Muscle of leg (tissue), 11 donors: ENCODE measurements around the gene STRBP. TPM values are rescaled to one million over a fixed set of nuclear protein-coding genes. Genes with fewer than 3 reads are reported as not detected.

Experiments
- DNase-seq: peaks from one replicate; pipeline ENCODE4 v3.0.0; 2013
- H3K27ac ChIP-seq: one replicate; pipeline ENCODE4 v1.5.1; 2013; ENCODE audit warnings: mild to moderate bottlenecking, low read length, control low read depth
- H3K27me3 ChIP-seq: one replicate; pipeline ENCODE4 v1.6.1; 2013; ENCODE audit warnings: low read length; ENCODE audit not compliant: control insufficient read depth, insufficient read depth
- H3K36me3 ChIP-seq: one replicate; pipeline ENCODE4 v1.6.1; 2013; ENCODE audit warnings: low read length; ENCODE audit not compliant: control insufficient read depth, insufficient read depth
- H3K4me1 ChIP-seq: one replicate; pipeline ENCODE4 v1.6.1; 2013; ENCODE audit warnings: low read length; ENCODE audit not compliant: control insufficient read depth, insufficient read depth
- H3K4me3 ChIP-seq: one replicate; pipeline ENCODE4 v1.5.1; 2013; ENCODE audit warnings: low read length, control low read depth
- H3K9me3 ChIP-seq: replicated peaks from 2 replicates; pipeline ENCODE4 v1.6.1; 2013; ENCODE audit warnings: low read depth, low read length; ENCODE audit not compliant: control insufficient read depth
- WGBS: methylation state at CpG from one replicate; pipeline ENCODE4 v1.1.5; 2013; ENCODE audit warnings: missing lambda C conversion rate; ENCODE audit not compliant: insufficient coverage; 5-methylcytosine and 5-hydroxymethylcytosine counted together
- polyA plus RNA-seq, 8 donors: library from polyadenylated mRNA; unstranded; fragments of 120-200 nt; gene quantifications; one replicate each; pipeline versions ENCODE4 v1.2.1 to v1.2.3, GENCODE V29; 2013; ENCODE audit warnings: inconsistent platforms in 1 of 8, low replicate concordance in 1 of 8; ENCODE audit not compliant: insufficient read length in 8 of 8, insufficient read depth in 1 of 8
- total RNA-seq: library from RNA; stranded (reverse); fragments of 120-200 nt; gene quantifications from one replicate; pipeline ENCODE4 v1.2.4, GENCODE V29; 2013

The STRBP gene
- total and polyA plus RNA-seq, 9 donors, result 8.2 to 14.3 (median 9.4) TPM

DNA sequence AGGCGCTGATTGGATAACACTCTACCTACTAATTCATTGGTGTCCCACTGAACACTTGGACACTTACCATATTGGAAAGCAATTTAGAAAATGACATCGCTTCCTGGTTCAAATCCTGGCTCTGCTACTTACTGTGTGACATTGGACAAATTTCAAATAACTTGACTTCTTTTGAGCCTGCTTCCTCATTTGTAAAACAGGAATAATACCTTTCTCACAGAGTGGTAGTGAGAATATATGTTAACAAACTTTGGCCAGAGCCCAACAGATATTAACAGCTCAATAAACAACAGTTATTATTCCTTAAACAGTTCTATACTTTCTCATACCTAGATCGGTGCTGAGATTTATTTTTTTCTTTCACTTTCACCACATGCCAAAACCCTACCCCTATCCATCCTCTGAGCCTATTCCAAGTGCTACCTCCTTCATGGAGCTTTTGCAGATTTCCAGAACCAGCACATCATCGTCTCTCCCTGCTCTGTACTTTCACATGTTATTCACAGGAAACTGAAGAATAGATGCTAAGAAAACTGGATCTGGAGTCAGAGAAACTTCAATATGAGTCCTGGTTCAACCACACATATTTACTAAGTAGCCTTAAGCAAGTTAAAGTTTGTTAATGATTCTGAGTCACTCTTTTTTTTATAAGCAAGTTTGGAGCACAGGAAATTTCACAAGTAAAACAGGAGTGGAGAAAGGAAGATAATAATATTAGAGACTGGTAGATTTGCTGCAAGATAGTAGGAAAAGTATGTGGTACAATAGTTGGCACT is 92.3 kb downstream of the STRBP start:
- H3K4me1 ChIP-seq, result no peaks in the 10 kb centered on the region
- no peaks in the 10 kb centered on the region for H3K36me3 ChIP-seq
- no peak overlapping the region for H3K27ac ChIP-seq
- no peaks in the 10 kb centered on the region for H3K27me3 ChIP-seq
- WGBS, result 73% methylated on average over 2 of the region's 4 CpGs
- DNase-seq, result no peak
- H3K4me3 ChIP-seq, result no peak overlapping the region
- no peaks in the 10 kb centered on the region for H3K9me3 ChIP-seq

DNA sequence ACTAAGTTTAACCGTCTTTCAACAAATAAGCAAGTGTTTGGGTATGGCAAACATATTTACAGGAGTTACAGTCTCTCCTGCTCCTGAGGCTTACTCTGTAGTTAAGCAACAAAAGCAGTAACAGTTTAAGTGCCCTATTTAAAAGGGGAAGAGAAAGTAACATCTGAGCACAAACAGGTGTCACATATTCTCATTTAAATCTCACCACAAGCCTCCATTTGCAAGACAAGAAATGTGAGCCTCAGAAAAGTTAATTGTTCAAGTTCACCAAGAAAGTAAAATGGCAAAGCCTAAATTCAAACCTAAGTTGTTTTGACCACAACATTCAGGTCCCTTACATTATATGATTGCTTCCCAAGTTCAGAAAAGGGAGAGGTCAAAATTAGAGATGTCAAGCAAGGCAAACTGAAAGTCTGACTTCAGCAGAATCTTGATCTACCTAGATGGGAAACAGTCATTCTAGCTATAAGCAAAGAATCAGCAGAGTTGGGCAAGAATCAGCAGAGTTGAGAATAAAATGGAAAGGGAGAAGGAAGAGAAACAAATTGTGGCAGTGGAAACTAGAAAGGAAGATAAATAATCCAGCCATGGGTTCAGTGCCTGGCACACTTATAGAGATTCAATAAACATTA is 93.4 kb downstream of the STRBP start:
- Histone ChIP-seq H3K36me3 (no peaks in the 10 kb centered on the region), H3K27me3 (no peaks in the 10 kb centered on the region), H3K4me3 (no peak overlapping the region), H3K4me1 (no peaks in the 10 kb centered on the region), H3K9me3 (no peaks in the 10 kb centered on the region), H3K27ac (no peak overlapping the region)
- no peak for DNase-seq
- no CpG with 5 or more reads among the region's 1 CpG for WGBS

DNA sequence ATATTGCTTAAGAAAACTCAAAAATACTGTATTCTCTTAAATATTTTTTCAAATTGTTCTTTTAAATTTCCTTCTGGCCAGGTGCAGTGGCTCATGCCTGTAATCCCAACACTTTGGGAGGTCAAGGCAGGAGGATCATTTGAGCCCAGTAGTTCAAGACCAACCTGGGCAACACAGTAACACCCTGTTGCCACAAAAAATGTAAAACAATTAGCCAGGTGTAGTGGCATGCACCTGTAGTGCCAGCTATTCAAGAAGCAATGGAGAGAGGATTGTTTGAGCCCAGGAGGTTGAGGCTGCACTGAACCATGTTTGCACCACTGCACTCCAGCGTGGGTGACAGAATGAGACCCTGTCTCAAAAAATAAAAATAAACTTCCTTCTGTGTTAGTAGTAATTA is 94.3 kb downstream of the STRBP start:
- Histone ChIP-seq H3K9me3 (no peaks in the 10 kb centered on the region), H3K27ac (no peak overlapping the region), H3K27me3 (no peaks in the 10 kb centered on the region), H3K4me1 (no peaks in the 10 kb centered on the region), H3K4me3 (no peak overlapping the region), H3K36me3 (no peaks in the 10 kb centered on the region)
- no peak for DNase-seq
- no CpG with 5 or more reads among the region's 1 CpG for WGBS

DNA sequence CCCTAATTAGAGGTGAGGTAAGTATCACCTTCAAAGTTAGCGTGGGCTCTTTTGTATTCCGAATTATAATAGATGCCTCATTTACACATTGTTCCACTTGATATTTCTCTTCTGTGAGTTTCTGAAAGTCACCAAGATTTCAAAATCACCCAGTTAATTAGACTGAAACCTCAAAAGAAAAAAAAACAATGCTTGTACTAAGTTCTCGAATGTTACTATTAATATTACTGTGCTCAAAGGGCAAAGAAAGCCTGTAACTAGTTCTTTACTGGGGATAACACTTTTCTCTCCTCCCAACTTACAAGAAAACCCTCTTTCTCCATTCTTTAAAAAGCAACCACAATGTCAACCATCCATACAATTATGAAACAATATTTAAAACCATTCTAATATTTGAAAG is 98.5 kb downstream of the STRBP start:
- H3K36me3 ChIP-seq, result no peaks in the 10 kb centered on the region
- no peaks in the 10 kb centered on the region for H3K27me3 ChIP-seq
- no peak overlapping the region for H3K4me3 ChIP-seq
- DNase-seq, result no peak
- H3K27ac ChIP-seq, result no peak overlapping the region
- WGBS, result no CpG with 5 or more reads among the region's 3 CpGs
- H3K9me3 ChIP-seq, result no peaks in the 10 kb centered on the region
- no peaks in the 10 kb centered on the region for H3K4me1 ChIP-seq

DNA sequence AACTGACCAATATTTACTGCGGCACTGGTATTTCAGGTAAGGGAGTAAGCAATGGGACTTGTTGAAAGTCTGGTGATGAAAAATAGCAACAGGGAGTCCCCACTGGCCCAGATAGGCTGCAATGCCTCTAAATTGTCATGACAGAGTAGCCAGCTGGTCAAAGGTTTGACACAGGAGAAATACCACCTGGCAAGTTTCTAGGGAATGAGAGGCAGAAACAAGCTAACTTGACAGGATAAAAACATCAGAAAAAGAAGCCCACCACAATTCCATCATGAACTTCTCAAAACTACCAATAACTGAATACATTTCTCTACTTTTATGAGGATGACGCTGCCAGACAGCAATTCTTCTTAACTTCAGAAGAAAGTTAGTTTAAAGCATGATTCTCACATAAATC is 99.8 kb downstream of the STRBP start:
- WGBS, result no CpG with 5 or more reads among the region's 2 CpGs
- DNase-seq, result no peak
- Histone ChIP-seq H3K4me1 (no peaks in the 10 kb centered on the region), H3K27me3 (no peaks in the 10 kb centered on the region), H3K9me3 (no peaks in the 10 kb centered on the region), H3K4me3 (no peak overlapping the region), H3K36me3 (no peaks in the 10 kb centered on the region), H3K27ac (no peak overlapping the region)

DNA sequence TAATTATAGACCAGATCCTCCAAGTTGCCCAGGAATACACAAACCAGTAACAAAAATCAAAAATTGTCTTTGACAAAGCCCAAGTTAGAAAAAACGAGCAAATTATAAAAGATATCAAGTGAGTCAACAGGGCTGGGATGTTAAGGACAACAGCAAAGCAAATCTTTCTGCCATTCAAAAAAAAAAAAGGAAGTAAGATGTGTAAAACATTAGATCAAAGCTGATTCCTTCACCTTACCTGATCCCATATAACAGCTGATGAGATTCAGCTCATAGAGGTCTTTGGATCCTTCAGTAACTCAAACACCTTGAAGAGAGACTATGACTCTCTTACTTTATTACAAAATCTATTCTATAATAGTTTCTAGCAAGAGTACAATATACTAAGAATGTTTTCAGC is 100.9 kb downstream of the STRBP start:
- no peak overlapping the region for H3K4me3 ChIP-seq
- no peaks in the 10 kb centered on the region for H3K27me3 ChIP-seq
- DNase-seq, result no peak
- H3K27ac ChIP-seq, result no peak overlapping the region
- no peaks in the 10 kb centered on the region for H3K9me3 ChIP-seq
- no peaks in the 10 kb centered on the region for H3K4me1 ChIP-seq
- no CpG with 5 or more reads among the region's 1 CpG for WGBS
- no peaks in the 10 kb centered on the region for H3K36me3 ChIP-seq

DNA sequence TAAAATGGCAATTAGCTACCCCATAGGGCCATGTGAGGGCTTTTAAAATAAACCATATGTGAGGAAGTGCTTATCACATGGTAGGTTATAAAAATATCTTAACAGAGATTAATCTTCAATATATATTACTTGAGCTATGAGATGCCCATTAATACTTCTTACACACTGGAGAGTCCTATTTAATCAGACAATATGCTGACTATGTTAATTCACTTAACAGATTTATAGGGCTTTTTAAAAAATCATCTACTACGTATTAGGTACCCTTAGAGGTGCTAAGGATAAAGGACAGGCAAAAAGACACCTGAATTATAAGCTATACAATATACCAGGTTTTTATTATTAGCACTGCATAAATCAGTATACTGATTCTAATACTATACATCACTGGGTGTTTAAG is 102.6 kb downstream of the STRBP start:
- Histone ChIP-seq H3K9me3 (no peaks in the 10 kb centered on the region), H3K4me1 (no peaks in the 10 kb centered on the region), H3K36me3 (no peaks in the 10 kb centered on the region), H3K27me3 (no peaks in the 10 kb centered on the region), H3K4me3 (no peak overlapping the region), H3K27ac (no peak overlapping the region)
- no CpG with 5 or more reads among the region's 1 CpG for WGBS
- DNase-seq, result no peak

DNA sequence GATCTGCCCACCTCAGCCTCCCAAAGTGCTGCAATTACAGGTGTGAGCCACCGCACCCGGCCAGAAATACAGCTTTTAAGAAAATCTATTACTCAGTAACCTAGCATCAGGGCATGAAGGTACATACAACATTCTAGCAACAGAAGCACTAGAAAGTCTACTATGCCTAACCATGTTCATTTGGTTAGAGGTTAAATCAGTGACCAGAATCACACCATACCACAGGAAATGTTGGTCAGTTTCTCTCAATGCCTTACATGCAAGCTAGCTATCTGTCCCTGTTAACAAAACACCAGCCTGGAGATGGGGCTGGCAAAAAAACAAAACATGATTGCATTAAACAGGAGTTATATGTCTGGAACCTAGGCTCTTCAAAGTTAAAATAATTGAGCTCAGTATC is 104.1 kb downstream of the STRBP start:
- DNase-seq, result no peak
- WGBS, result no CpG with 5 or more reads among the region's 2 CpGs
- no peaks in the 10 kb centered on the region for H3K9me3 ChIP-seq

DNA sequence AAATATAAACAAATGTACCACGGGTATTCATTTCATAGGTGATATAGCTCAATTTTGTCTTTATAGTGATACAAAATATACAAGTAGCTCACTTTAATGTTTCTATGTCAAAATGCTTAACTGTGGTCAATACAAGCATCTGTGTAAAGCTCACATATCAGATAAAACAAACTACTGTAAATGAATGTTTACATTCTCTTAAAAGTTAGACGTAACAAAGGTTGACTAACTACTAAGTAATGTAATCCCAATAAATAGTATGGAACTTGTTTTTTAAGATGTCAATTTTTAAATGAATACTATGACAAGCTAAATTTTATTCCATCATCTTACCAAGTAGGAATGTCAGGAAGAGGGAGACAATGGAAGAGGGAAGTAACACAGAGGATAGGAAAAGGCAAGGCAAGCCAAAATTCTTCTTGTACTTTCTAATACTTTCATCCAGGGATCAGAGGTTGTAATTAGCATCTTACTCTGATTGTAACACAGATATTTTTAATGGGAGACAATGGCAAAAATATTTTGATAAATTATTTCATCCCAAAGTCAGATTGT is 105.5 kb downstream of the STRBP start:
- no peak for DNase-seq
- Histone ChIP-seq H3K9me3 (no peaks in the 10 kb centered on the region), H3K27ac (no peak overlapping the region), H3K4me3 (no peak overlapping the region), H3K4me1 (no peaks in the 10 kb centered on the region), H3K27me3 (no peaks in the 10 kb centered on the region), H3K36me3 (no peaks in the 10 kb centered on the region)
- no CpG with 5 or more reads among the region's 2 CpGs for WGBS

More for the DNA sequence above, 104.1 kb downstream of the STRBP start:
- H3K4me1 ChIP-seq, result no peaks in the 10 kb centered on the region
- H3K36me3 ChIP-seq, result no peaks in the 10 kb centered on the region
- H3K27me3 ChIP-seq, result no peaks in the 10 kb centered on the region
- H3K4me3 ChIP-seq, result no peak overlapping the region
- H3K27ac ChIP-seq, result no peak overlapping the region

DNA sequence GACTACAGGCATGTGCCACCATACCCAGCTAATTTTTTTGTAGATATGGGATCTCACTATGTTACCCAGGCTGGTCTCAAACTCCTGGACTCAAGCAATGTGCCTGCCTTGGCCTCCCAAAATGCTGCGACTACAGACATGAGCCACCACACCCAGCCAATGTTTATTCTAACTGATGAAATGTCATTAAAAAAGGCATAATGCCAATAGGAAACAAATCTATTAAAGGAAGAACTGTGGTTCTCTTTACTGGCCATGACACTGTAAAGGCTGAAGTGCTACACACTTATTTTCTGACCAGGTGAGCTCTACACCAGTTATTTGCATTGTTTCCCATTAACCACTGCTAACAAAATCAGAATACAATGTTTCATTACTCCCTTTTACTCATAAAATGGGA is 106.0 kb downstream of the STRBP start:
- Histone ChIP-seq H3K36me3 (no peaks in the 10 kb centered on the region), H3K4me1 (no peaks in the 10 kb centered on the region), H3K27ac (no peak overlapping the region), H3K27me3 (no peaks in the 10 kb centered on the region), H3K9me3 (no peaks in the 10 kb centered on the region), H3K4me3 (no peak overlapping the region)
- WGBS, result no CpG with 5 or more reads among the region's 1 CpG
- no peak for DNase-seq
